K562 (cell line): ENCODE measurements around the gene NOL11. TPM values are rescaled to one million over a fixed set of nuclear protein-coding genes. Genes with fewer than 3 reads are reported as not detected.

Experiments used
- ATAC-seq: fragments of 200-7000 bp; cut with Tn5 transposase; 3 replicates; pipeline ENCODE4 v1.9.1; 2020; ENCODE audit warnings: moderate library complexity
- BruUV-seq: library from RNA; stranded (reverse); fragments of 400-500 nt; replicated peaks from 2 replicates; lab custom pipeline; 2021; lab: Mats Ljungman, UMichigan
- CTCF ChIA-PET: fragments of 300-600 bp; formaldehyde crosslinking; extraction: SDS; loops from one replicate; lab custom pipeline; 2021; ENCODE audit warnings: low intra/inter-chr PET ratio; lab: Yijun Ruan, JAX
- POLR2A ChIA-PET: fragments of 300-600, 350-650 bp; sonication (Branson Sonifier 250); formaldehyde crosslinking; extraction: SDS; loops from one replicate; lab custom pipeline; 2021; ENCODE audit warnings: antibody characterized with exemption, inconsistent platforms; lab: Yijun Ruan, JAX
- DNase-seq, 4 experiments: peaks; one replicate each; pipeline versions ENCODE4 v3.0.0 to v3.0.0-alpha.2; 2011 to 2018; ENCODE audit warnings: low spot score in 3 of 4, mixed read lengths in 3 of 4; ENCODE audit errors: extremely low read depth in 1 of 4
- FAIRE-seq: peaks from 2 replicates; lab custom pipeline; 2011; peaks lifted over from hg19 to GRCh38; lab: Jason Lieb, UNC
- H2AFZ ChIP-seq: 2 replicates; pipeline ENCODE4 v1.6.0; 2011; ENCODE audit warnings: low read depth, low read length, control low read depth, inconsistent platforms
- H3K27ac ChIP-seq: fragments of 200-600 bp; 3 replicates; pipeline ENCODE4 v1.8.0; 2011; ENCODE audit warnings: low read depth, mild to moderate bottlenecking, control low read depth, inconsistent platforms, low read length, moderate library complexity, mixed read lengths; ENCODE audit errors: extremely low read depth
- H3K27me3 ChIP-seq, 2 experiments: fragments of 300-600 bp in 1 of 2; 2 replicates in 1 of 2; 3 replicates in 1 of 2; pipeline versions ENCODE4 v1.6.0 to v1.8.0; 2011; ENCODE audit warnings: inconsistent platforms in 2 of 2, low read length in 2 of 2, mild to moderate bottlenecking in 1 of 2, mixed read lengths in 1 of 2, moderate library complexity in 1 of 2; ENCODE audit not compliant: control insufficient read depth in 2 of 2, insufficient read depth in 2 of 2
- H3K36me3 ChIP-seq: fragments of 300-600 bp; 3 replicates; pipeline ENCODE4 v1.8.0; 2011; ENCODE audit warnings: mild to moderate bottlenecking, low read length, inconsistent platforms; ENCODE audit not compliant: control insufficient read depth, insufficient read depth
- H3K4me1 ChIP-seq, 2 experiments: fragments of 200-600 bp in 1 of 2; replicated peaks in 1 of 2; 2 replicates in 1 of 2; 3 replicates in 1 of 2; pipeline versions ENCODE4 v1.5.1 to v1.8.0; 2011; ENCODE audit warnings: inconsistent platforms in 2 of 2, low read length in 2 of 2, mild to moderate bottlenecking in 1 of 2, mixed read lengths in 1 of 2, moderate library complexity in 1 of 2; ENCODE audit not compliant: control insufficient read depth in 2 of 2, insufficient read depth in 2 of 2
- H3K4me2 ChIP-seq: 2 replicates; pipeline ENCODE4 v1.6.1; 2011; ENCODE audit warnings: low read length, control low read depth, inconsistent platforms, mixed read lengths; ENCODE audit not compliant: insufficient read depth
- H3K4me3 ChIP-seq: fragments of 200-600 bp; sonication (generic), shearing (Covaris generic); 2 replicates; pipeline ENCODE4 v1.5.1; 2016; ENCODE audit warnings: control low read depth, inconsistent platforms
- H3K79me2 ChIP-seq: fragments of 200-600 bp; 3 replicates; pipeline ENCODE4 v1.8.0; 2011; ENCODE audit warnings: low read length, inconsistent platforms; ENCODE audit not compliant: control insufficient read depth, insufficient read depth
- H3K9ac ChIP-seq, 2 experiments: 2 replicates each; pipeline versions ENCODE4 v1.6.0 to v1.6.1; 2011; ENCODE audit warnings: low read depth in 2 of 2, low read length in 2 of 2, control low read depth in 1 of 2, inconsistent platforms in 1 of 2, mild to moderate bottlenecking in 1 of 2, mixed read lengths in 1 of 2; ENCODE audit not compliant: insufficient read depth in 1 of 2
- H3K9me1 ChIP-seq: one replicate; pipeline ENCODE4 v1.6.0; 2011; ENCODE audit warnings: inconsistent platforms, mild to moderate bottlenecking, low read length, moderate library complexity; ENCODE audit not compliant: control insufficient read depth, insufficient read depth
- H3K9me3 ChIP-seq: replicated peaks from 2 replicates; pipeline ENCODE4 v1.5.1; 2011; ENCODE audit warnings: low read depth, low read length, inconsistent platforms; ENCODE audit not compliant: control insufficient read depth, insufficient read depth
- H4K20me1 ChIP-seq: replicated peaks from 2 replicates; pipeline ENCODE4 v1.6.1; 2011; ENCODE audit warnings: low read length, inconsistent platforms, mixed read lengths; ENCODE audit not compliant: control insufficient read depth, insufficient read depth
- ADNP ChIP-seq: fragments of 200-800 bp; sonication (Bioruptor generic); IDR thresholded peaks from 2 replicates; pipeline ENCODE4 v1.6.1; 2016; ENCODE audit warnings: missing genetic modification characterization, missing compliant biosample characterization
- ARNT ChIP-seq, 2 experiments: fragments of 450-650 bp; IDR thresholded peaks; 2 replicates each; pipeline ENCODE4 v1.6.1; 2016; ENCODE audit warnings: mild to moderate bottlenecking in 1 of 2
- CBX1 ChIP-seq: sonication (generic); IDR thresholded peaks from 2 replicates; pipeline ENCODE4 v1.6.1; 2016; ENCODE audit warnings: antibody characterized with exemption, low read depth, mild to moderate bottlenecking
- HEY1 ChIP-seq: fragments of 250-450 bp; sonication (Bioruptor Pico); IDR thresholded peaks from 2 replicates; pipeline ENCODE4 v1.5.0; 2020; ENCODE audit warnings: mild to moderate bottlenecking, moderate library complexity, borderline replicate concordance
- HNRNPLL ChIP-seq: fragments of 200-400 bp; formaldehyde crosslinking; IDR thresholded peaks from 2 replicates; pipeline ENCODE4 v1.6.1; 2017; ENCODE audit warnings: low read length, low read depth, mild to moderate bottlenecking; ENCODE audit not compliant: poor library complexity, severe bottlenecking
- KLF13 ChIP-seq: fragments of 450-650 bp; IDR thresholded peaks from 2 replicates; pipeline ENCODE4 v1.6.1; 2016; ENCODE audit warnings: missing genetic modification characterization, low read depth, mild to moderate bottlenecking, missing compliant biosample characterization, moderate library complexity, borderline replicate concordance
- NR2C1 ChIP-seq, 2 experiments: fragments of 450-650 bp; IDR thresholded peaks; 2 replicates each; pipeline ENCODE4 v1.6.1; 2017; ENCODE audit warnings: mild to moderate bottlenecking in 2 of 2, antibody characterized with exemption in 1 of 2, inconsistent platforms in 1 of 2, missing compliant biosample characterization in 1 of 2, missing genetic modification characterization in 1 of 2
- SMAD3 ChIP-seq: fragments of 450-650 bp; formaldehyde crosslinking; conservative IDR thresholded peaks from 2 replicates; pipeline ENCODE4 v1.4.0; 2020; ENCODE audit warnings: mild to moderate bottlenecking
- XRCC4 ChIP-seq: IDR thresholded peaks from one replicate; pipeline ENCODE4 v1.6.1; 2011; ENCODE audit not compliant: insufficient read depth, insufficient read length; ENCODE audit errors: extremely low read depth
- ZNF436 ChIP-seq: fragments of 250-450, 450-650 bp; sonication (Bioruptor Pico); formaldehyde crosslinking; IDR thresholded peaks from 2 replicates; pipeline ENCODE4 v1.7.0; 2020; ENCODE audit warnings: mild to moderate bottlenecking
- ZNF76 ChIP-seq: fragments of 250-450 bp; sonication (Bioruptor Pico); IDR thresholded peaks from 2 replicates; pipeline ENCODE4 v1.4.0; 2020; ENCODE audit warnings: mild to moderate bottlenecking, moderate library complexity, borderline replicate concordance
- WGBS: fragments of 100-300 bp; shearing (Covaris generic); methylation state at CpG from one replicate; pipeline ENCODE4 v1.1.6; 2016; ENCODE audit warnings: low coverage, mixed read lengths; ENCODE audit not compliant: insufficient coverage; ENCODE audit errors: missing lambda C conversion rate; 5-methylcytosine and 5-hydroxymethylcytosine counted together
- in situ Hi-C: fragments of 300-500 bp; cut with MboI; formaldehyde crosslinking; loops from 4 replicates; pipeline ENCODE4 v1.15.0; 2018; ENCODE audit warnings: inconsistent platforms, mixed read lengths
- intact Hi-C: fragments of 100-400 bp; cut with micrococcal nuclease; formaldehyde crosslinking; loops from 2 replicates; pipeline ENCODE4 v1.14.2; 2022
- polyA plus RNA-seq, 8 experiments: library from polyadenylated mRNA; depleted of rRNA in 4 of 8; stranded (reverse) in 5 of 8; unstranded in 3 of 8; fragments of >200 nt; fragmentation: Nextera tagmentation in 2 of 8; fragmentation: Illumina TruSeq in 1 of 8; extraction: Ambion mirVana in 2 of 8; extraction: Trizol in 1 of 8; gene quantifications; 2 replicates each; pipeline versions ENCODE4 v1.2.1 to v1.2.3, GENCODE V29; 2011 to 2014; ENCODE audit warnings: inconsistent platforms in 1 of 8, missing spikeins in 1 of 8
- total RNA-seq, 7 experiments: library from RNA; depleted of rRNA in 6 of 7; stranded (reverse); fragments of >200 nt in 6 of 7; fragmentation: Illumina TruSeq in 2 of 7; extraction: Trizol in 2 of 7; gene quantifications; 2 replicates each; pipeline versions ENCODE4 v1.2.1 to v1.2.3, GENCODE V29; 2011 to 2021; ENCODE audit warnings: low replicate concordance in 1 of 7
- TF ChIP-seq, protein P1 (sequence below): sonication (generic); formaldehyde crosslinking; IDR thresholded peaks from 2 replicates; pipeline ENCODE4 v1.8.1; 2023; ENCODE audit warnings: mild to moderate bottlenecking, missing genetic modification reagents, moderate library complexity

Gene NOL11
- total and polyA plus RNA-seq, 9 of the 15 experiments (the other 6 are each of a cell fraction or from before 2014, with no cell fraction given) = 61.1 to 175 (median 121) TPM

DNA sequence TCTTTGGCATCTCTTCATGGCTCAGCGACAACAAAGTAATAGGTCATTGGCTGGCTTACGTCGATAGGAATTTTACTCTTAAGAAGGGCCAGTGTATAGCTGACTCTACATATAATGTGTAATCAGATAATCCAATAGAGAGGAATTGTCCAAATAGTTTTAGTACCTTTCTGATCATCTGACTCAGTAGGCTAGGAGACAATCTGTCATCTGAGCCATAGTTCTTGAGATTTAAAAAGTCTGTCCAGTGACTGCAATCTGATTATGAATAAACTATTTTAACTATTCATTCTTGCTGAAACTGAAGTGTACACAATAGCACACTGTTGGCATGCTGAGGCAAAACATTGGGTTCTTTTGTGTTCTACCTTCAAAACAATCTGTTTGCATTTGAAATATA lies 21.4 kb upstream of the NOL11 start (continued):
- no peak for TF ChIP-seq SMAD3 (CRISPR knock-in tag)
- TF ChIP-seq ZNF436 (CRISPR knock-in tag) = no peak
- TF ChIP-seq, all 486 proteins: peak for 0

DNA sequence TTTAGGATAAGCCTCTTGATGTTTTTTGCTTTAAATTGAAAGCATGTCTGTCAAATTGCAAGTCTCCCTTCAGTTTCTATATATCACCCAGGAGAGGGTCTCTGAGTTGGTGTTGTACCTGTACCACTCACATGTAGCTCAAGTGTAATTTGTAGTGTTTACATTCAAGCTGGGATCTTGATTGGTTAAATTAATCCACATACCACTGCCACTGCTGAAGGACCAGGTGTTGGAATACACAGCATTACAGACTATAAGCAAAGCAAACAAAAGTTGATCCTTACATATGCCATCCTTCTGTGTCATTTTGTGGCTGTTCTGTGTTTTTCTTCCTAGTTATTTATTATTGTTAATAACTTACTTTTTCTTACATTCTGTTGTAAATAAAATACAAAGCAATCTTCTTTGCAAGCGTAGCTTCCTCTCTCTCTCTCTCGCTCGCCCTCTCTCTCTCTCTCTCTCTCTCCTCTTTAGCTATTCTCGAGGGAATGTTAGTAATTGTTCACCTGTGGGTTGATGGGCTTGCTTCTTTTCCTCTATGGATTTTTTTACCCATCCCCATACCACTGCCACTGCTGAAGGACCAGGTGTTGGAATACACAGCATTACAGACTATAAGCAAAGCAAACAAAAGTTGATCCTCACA lies 20.8 kb upstream of the NOL11 start:
- Histone ChIP-seq H3K9me1 (no peaks in the 10 kb centered on the region), H3K9me3 (no peaks in the 10 kb centered on the region), H3K27ac (no peak overlapping the region), H3K4me1 (no peaks in the 10 kb centered on the region; a peak in 1 of 5 replicates), H3K79me2 (no peaks in the 10 kb centered on the region), H3K27me3 (peaks cover 36 to 45% of the 10 kb centered on the region in 2 experiments), H4K20me1 (no peaks in the 10 kb centered on the region), H3K9ac (no peak overlapping the region), H3K4me2 (no peak overlapping the region), H2AFZ (no peak overlapping the region), H3K4me3 (no peak overlapping the region), H3K36me3 (no peaks in the 10 kb centered on the region)
- no peak for TF ChIP-seq ADNP
- no peak for TF ChIP-seq NR2C1 (IDR thresholded peaks at IDR 0.05)
- no peak for TF ChIP-seq NR2C1 (tag; IDR thresholded peaks at IDR 0.05)
- TF ChIP-seq CBX1 = no peak
- TF ChIP-seq KLF13 (tag) = no peak
- TF ChIP-seq ZNF76 (CRISPR knock-in tag) = no peak
- TF ChIP-seq, protein P1, sequence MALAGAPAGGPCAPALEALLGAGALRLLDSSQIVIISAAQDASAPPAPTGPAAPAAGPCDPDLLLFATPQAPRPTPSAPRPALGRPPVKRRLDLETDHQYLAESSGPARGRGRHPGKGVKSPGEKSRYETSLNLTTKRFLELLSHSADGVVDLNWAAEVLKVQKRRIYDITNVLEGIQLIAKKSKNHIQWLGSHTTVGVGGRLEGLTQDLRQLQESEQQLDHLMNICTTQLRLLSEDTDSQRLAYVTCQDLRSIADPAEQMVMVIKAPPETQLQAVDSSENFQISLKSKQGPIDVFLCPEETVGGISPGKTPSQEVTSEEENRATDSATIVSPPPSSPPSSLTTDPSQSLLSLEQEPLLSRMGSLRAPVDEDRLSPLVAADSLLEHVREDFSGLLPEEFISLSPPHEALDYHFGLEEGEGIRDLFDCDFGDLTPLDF (CRISPR knock-in tag) = no peak
- TF ChIP-seq XRCC4 = no peak
- TF ChIP-seq HEY1 (CRISPR knock-in tag) = no peak
- no peak for TF ChIP-seq HNRNPLL
- no peak for TF ChIP-seq ARNT (IDR thresholded peaks at IDR 0.05)
- BruUV-seq = no TSS peak
- ChIA-PET CTCF (no interaction called here), POLR2A (no interaction called here)
- DNase-seq = no peak
- intact Hi-C loops (no loop called here), in situ Hi-C loops (loop anchor here (25.0 kb wide), 1 partner anchor 310 kb away; the partner anchor contains the start of gene PITPNC1)
- no peak for ATAC-seq
- 0% methylated on average over 2 of the region's 4 CpGs for WGBS
- no peak for FAIRE-seq
